C4-2B (cell line): ENCODE data around the gene SCFD2.

Source experiments
- ZFX ChIP-seq: fragments of 450-650 bp; IDR thresholded peaks from 2 replicates; pipeline ENCODE4 v1.6.1; 2017
- TF ChIP-seq, protein P1 (sequence below): fragments of 450-650 bp; conservative IDR thresholded peaks from 2 replicates; pipeline ENCODE4 v1.5.1; 2017; ENCODE audit warnings: mild to moderate bottlenecking

DNA sequence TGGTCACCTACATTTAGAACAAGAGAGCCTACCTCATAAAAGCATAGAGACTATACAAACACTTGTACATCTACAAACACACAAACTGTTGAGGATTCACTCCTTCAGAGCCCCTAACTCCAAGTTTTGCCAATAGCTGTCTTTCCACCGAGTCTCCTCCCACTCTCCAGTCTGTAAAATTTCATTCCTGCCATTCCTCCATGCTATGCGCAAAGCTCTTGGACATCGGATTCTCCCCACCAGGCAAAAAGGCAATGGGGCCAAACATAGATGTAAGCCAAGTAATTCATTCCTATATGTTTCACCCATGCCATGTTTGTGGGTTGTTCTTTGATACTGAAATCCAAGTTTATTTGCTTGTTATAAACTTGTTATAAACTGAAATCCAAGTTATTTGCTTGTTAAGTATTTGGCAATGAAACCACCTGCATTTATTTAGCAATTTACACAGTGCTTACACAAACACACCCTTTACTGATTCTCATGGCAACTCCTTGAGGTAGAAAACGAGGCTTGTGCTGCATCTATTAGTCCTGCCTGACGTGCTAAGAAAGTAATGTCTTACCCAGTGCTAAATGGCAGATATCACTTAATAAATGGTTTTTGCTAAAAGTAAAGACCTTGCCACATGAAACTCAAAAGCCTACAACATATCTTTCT lies 91.1 kb downstream of the SCFD2 start:
- TF ChIP-seq, protein P1, sequence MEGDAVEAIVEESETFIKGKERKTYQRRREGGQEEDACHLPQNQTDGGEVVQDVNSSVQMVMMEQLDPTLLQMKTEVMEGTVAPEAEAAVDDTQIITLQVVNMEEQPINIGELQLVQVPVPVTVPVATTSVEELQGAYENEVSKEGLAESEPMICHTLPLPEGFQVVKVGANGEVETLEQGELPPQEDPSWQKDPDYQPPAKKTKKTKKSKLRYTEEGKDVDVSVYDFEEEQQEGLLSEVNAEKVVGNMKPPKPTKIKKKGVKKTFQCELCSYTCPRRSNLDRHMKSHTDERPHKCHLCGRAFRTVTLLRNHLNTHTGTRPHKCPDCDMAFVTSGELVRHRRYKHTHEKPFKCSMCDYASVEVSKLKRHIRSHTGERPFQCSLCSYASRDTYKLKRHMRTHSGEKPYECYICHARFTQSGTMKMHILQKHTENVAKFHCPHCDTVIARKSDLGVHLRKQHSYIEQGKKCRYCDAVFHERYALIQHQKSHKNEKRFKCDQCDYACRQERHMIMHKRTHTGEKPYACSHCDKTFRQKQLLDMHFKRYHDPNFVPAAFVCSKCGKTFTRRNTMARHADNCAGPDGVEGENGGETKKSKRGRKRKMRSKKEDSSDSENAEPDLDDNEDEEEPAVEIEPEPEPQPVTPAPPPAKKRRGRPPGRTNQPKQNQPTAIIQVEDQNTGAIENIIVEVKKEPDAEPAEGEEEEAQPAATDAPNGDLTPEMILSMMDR: no peak
- TF ChIP-seq ZFX: no peak
